NCI-H774 (cell line): Measurements from ENCODE around the gene CCDC180.
"Not testable (repeated sequence)": the region's sequence is repeated elsewhere in the genome, so short reads cannot be mapped to it uniquely, and the experiment has no call there.

ENCODE experiments used
- DNase-seq: peaks from one replicate; lab custom pipeline; 2025; lab: John Stamatoyannopoulos, UW

Gene CCDC180

DNA sequence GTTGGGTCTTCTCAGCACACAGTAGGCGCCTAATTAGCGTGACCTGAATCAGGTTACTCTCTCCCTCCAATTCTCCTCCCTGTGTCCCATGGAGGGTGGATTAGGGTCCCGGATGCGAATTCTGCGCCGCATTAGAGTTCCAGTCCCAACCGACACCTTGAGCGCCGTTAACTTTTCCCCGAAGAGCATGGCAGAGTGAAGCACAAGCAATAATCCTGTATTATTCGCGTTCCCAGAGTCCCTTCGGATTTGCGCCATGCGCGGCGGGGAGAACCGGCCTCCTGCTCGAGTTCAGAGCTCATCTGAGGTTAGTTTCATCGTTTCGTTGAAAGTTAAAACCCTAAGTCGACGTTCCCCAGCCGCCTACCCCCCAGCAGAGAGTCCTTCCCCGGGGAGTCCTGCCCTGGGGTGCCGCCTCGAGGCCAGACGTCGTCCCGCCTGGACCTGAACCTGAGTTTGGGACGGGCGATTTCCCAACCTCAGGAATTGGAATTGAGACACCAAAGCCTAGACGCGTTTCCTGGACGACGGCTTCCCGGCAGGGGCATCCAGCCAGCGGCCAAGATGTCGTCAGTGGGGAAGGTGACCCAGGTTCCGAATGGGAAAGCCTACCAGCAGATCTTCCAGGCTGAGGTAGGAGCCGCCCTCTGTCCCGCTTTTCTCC, at the start of gene CCDC180:
Gene CCDC180 (plus strand): TSS at position 160 of the 664 bp plus-strand sequence. CDS start 405 bp downstream, at position 565.
- DNase-seq, result no peak

DNA sequence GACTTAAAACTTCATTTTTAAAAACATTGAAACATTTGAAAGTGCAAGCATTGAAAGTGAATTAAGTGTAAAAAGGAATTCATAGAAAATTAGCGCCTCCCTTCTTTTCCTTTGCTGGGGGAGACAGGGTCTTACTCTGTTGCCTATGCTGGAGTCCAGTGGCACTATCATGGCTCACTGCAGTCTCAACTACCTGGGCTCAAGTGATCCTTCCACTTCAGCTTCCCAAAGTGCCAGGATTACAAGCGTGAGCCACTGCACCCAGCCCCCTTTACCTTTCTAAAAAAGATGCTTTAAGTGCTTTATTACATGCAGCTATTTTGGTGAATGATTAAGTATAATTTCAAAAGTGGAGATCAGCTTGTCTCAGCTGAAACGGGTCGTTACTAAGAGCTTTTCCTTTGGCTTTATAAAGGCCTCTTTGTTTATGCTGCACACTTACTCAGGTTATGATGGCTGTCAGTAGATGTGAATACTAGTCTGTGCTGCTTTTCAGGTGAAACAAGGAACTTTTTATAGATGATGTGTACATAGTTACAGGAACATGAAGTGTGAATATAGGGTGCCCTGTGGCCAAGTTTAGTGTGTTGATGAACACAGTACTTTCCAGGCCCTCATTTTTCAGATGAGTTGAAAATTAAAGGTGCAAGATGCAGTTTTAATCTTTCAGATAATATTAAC, 47.5 kb upstream of the CCDC180 start:
- not testable (repeated sequence) for DNase-seq

DNA sequence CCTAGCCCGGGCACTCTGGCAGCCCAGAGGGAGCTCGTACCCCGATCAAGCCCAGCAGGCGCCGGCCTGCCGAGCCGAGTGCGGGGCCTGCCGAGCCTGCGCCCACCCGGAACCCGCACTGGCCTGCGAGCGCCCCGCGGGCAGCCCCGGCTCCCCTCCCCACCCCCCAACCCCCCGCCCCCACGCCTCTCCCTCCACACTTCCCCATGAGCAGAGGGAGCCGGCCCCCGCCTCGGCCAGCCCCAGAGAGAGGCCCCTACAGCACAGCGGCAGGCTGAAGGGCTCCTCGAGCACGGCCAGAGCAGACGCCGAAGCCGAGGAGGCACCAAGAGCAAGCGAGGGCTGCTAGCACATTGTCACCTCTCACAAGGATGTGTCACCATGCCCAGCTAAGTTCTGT, 36.2 kb upstream of the CCDC180 start:
- no peak for DNase-seq

DNA sequence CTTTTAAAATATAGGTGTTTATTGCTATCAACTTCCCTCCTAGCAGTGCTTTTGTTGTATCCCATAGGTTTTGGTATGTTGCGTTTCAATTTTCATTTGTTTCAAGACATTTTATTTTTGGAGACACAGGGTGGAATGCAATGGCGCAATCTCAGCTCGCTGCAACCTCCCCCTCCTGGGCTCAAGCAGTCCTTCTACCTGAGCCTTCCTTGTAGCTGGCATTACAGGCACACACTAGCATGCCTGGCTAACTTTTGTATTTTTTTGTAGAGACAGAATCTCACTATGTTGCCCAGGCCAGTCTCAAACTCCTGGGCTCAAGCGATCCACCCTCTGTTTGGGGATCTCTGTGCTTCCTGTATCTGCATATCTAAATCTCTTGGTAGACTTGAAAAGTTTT, 35.4 kb upstream of the CCDC180 start:
- no peak for DNase-seq

DNA sequence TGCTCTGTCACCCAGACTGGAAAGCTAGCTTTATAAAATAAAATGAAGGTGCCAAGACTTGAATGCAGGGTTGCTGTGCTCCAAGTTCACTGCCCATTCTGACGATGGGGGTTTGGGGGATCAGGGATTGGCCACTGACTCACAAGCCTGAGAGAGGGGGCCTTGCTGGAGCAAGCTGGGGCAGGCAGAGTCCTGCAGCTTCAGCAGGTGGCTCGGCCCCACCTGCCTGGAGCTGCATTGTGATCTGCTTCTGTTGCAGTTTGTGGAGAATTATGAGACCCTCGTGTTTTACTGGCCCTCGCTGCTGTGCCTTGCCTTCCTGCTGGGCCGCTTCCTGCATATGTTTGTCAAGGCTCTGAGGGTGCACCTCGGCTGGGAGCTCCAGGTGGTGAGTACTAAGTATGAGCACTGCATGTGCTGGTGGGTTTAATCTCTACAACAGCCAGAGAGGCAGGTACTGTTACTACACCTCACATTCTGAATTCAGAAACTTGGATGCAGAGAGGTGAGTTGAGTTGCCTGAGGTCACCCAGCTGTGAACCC, 31.1 kb upstream of the CCDC180 start:
- no peak for DNase-seq

DNA sequence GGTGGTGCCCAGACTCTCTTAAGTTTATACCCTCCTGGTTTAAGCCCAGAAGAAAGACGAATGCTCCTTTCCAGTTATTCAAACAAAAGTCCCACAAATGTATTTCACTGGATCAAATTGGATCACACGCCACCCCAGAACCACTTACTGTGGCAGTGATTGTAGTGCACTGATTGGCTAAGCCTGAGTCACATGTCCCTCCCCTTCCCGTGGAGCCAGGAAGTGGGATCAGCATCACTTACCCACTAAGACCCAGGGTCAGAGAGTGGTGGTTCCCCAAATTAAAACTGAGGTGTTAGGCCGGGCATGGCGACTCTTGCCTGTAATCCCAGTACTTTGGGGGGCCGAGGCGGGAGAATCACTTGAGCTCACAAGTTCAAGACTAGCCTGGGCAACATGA, 29.5 kb upstream of the CCDC180 start:
- DNase-seq, result no peak

DNA sequence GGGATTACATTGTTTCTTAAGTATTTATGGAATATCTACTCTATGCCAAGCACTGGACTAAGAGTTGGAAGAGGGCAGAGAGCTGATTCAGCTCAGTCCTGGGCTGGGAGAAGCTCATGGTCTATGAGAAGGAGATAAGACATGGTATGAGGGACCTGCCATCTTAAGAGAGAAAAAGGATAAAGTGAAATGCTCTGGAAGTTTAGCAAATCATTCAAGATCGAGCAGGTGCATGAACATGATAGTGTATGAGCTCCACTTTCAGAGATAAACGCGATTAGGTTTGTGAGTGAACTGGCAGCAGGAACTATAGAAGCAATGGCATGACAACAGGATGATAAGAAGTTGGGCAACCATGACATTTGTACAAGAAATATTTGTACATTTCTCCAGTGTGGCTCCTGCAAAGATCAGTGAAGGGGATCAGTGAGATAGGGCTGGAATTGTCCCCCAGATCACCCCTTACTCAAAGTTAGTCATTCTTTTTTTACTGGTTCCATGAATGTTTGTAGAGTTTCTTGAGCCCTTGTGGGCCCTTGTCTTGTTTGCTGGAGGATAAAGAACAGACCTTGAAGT, 26.6 kb upstream of the CCDC180 start:
- DNase-seq, result no peak

DNA sequence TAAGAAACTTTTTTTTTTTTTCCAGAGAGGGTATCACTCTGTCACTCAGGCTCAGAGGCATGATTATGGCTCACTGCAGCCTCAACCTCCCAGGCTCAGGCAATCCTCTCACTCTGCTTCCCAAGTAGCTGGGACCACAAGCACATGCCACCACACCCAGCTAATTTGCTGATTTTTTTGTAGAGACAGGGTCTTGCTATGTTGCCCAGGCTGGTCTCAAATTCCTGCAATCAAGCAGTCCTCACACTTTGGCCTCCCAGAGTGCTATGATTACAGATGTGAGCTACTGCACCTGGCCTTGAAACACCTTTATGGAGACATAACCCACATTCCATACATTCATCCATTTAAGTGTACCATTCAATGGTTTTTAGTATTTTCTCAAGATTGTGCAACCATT, 23.7 kb upstream of the CCDC180 start:
- no peak for DNase-seq

DNA sequence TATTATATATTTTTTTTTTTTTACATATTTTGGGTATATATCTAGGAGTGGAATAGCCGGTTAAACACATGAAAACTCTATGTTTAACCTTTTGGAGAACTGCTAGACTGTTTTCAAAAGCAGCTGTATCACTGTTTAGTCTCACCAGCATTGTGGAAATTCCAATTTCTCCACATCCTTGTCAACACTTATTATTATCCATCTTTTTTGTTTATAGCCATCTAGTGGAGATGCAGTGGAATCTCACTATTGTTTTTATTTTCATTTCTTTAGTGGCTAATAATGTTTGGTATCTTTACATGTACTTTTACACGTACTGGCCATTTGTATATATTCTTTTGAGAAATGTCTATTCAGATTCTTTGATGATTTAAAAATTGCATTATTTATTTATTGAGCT, 22.7 kb upstream of the CCDC180 start:
- DNase-seq, result no peak

DNA sequence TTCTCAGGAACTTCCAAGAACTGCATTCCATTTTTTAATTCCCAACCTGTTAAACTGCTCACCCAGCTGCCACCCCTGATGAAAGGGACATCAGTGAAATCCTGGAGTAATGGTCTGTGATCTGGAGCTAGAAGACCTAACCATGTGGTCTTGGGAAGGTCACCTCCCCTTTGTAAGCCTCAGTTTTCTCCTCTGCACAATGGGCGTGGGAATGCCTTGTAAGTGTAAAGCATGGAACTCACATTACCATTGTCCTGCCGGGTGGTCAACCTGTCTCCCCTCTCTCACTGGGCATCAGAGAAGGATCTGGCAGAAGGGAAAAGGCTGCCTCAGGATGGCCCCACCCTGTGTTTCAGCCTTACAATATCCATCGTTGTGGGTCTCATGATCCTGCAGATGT, 15.3 kb upstream of the CCDC180 start:
- DNase-seq, result no peak

DNA sequence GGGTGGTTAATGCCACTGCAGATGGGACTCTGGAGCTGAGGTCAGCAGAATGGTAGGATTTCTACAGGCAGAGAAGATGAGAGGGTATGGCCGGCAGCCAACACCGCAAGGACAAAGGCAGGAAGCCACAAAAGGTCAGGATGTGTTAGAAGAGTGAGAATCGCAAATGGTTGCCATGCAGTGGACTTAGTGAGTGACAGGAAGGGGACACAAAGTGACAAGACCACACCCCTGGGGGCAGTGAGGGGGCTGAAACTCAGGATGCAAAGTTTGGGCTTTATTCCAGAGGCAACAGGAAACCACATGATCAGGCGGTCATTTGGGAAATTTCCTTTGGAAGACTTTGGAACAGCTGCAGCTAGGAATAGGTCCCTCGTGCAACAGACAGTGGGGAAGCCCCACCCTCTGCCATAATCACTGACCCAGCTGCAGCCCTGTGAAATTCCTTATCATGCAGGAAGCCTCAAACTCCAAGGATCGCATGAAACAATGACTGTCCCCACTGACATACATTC, 14.2 kb upstream of the CCDC180 start:
- DNase-seq, result no peak

DNA sequence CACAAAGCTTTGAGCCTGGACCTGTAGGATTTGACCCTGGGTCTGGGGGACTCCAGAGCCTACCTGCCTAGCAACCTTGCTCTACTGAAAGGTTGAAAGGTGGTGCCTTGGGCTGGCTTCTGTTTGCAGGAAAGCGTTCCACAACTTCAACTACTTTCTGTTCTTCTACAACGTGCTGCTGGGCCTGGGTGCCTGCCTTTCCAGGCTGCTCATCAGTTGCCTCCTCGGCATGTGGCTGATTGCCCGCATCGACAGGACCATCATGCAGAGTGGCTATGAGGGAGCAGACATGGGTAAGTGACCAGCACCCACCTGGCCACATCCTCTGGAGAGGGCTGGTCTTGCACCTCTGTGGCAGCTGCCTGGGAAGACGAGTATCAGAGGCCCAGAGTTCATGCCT, 13.6 kb upstream of the CCDC180 start:
- DNase-seq, result no peak

DNA sequence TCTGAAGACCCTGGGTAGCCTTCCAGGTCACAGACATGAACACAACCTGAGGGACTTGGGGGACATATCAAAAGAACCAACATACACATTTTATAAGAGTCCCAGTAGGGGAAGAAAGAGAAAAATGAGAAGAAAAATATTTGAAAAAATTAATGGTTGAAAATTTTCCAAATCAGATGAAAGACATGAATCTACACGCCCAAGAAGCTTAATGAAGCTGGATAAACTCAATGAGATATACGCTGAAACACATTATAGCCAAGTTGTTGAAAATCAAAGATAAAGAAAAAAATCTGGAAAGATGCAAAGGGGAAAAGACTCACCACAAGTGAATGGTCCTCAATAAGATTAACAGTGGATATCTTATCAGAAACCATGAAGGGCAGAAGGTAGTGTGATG, 9.6 kb upstream of the CCDC180 start:
- DNase-seq, result no peak

DNA sequence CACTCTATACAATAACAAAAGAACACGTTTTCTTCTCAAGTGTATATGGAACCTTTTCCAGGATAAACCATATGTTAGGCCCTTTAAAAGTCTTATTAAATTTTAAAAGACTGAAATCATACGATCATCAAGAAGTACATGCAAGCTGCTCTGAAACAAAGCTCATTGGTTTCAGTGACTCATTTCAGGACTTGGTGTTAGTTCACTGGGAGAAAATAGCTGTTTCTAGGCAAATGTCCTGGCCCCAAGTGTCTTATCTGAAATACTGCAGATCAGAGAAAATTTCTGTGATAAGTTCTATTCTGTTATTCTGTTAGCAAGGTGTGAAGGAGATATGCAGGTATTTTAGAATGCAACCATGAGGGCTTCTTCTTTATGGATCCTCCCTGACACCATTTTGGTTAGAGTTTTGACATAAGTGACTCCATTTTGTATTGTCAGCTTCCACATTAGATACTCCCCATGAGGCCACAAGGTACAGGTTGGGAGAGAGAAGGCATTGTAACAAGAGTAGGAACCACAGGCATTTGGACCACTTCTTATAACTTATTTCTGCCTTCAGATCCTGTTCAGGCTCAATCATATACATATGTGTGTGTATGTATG, 7.5 kb upstream of the CCDC180 start:
- DNase-seq, result no peak

DNA sequence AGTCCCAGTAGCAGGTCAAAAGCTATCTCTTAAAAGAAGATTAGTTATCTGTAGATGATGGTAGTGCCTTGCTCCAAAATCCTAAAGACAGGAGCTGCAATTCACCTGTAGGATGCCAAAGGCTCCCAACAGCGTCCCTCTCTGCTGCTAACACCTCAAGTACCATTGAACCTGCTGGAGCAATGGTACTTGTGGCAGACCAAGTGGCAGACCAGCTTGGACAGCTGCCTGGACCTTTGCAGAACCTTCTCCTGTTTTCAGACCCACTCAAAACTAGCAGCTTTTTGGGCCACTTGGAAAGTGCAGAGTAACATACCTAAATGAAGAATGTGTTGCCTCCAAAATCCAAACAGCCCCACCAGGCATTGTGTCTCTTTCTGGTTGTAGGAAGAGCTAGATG, 6.9 kb upstream of the CCDC180 start:
- DNase-seq, result no peak

DNA sequence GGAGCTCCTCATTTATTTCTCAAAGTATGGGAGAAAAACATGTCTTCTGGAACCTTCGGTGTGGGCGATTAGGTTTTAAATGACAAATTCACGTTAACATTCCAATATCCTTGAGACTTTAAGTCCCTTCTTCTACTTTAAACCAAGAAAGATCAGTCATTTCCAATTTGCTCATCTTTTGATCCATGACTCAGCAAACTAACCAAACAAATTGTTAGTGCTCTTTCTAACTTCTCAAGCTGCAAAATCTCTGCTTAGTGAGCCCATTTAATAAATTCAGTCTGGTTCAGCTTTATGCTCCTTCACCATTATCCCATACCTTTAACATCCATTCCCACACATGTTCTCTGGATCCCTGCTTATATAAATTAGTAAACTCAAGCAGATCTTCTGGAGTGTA, 5.5 kb upstream of the CCDC180 start:
- DNase-seq, result no peak

DNA sequence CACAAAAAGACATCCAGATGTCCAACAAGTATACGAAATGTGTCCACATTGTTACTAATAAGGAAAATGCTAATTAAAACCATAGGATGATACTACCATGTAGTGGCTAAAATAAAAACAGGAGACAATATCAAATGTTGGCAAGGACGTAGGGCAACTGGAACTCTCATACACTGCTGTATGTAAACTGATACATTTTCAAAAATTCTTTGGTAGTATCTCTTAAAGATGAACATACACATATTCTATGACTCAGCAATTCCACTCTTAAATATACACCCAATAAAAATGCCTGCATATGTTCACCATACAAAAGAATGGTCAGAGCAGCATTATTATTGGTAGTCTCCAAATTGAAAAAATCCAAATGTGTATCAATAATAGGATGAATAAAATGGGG, 2.9 kb upstream of the CCDC180 start:
- DNase-seq, result no peak

DNA sequence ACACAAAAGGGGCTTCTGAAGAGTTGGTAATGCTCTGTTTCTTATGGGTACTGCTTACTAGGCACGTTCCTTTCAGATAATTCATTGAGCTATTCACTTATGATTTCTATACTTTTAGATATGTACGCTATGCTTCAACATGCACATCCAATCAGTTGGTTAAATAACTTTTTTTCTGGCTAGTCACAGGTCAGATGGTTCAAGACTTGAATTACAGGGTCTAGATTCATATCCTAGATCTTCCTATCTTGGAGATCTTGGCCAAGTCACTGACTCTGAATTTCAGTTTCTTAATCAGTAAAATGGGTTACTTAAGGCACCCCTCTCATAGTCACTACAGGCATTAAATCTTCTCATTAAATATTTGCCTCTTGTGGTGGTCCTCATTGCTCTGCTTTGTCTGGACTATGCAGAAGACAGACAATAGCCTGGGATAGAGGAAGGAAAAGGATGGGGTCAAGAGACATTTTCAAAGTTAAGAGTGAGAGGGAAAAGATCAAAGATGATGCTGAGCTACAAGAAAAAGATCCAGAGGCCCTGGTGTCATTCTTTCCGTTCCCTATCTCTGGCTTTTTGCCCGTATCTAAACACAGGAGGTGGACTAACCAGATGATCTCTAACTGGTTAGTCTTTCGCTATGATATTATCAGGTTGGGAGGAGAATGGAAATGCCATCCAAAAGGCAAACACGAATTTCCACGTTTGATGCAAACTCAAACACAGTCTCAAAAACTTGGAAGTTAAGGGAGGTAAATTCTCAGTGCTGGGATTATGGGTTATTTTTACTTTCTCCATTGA, 1.8 kb upstream of the CCDC180 start:
- no peak for DNase-seq

DNA sequence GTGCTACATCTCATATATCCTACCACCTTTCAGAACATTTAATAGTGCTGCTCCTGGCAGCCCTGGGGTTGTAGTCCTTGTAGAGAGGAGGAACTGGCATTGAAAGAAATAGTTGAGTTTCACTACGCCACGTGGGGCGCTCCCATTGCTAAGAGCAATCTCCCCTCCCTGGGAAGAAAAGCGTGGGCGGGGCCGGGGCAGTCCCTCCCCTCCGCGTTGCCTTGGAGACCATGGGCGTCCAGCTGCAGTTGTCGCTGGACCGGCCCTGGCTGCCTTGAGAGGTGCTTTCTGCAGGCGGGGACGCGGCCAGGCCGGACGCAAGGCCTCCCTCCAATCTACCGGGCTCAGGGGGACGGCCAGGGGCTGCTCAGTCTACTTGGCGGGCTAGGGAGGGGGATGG, 368 bp upstream of the CCDC180 start:
- DNase-seq, result no peak

DNA sequence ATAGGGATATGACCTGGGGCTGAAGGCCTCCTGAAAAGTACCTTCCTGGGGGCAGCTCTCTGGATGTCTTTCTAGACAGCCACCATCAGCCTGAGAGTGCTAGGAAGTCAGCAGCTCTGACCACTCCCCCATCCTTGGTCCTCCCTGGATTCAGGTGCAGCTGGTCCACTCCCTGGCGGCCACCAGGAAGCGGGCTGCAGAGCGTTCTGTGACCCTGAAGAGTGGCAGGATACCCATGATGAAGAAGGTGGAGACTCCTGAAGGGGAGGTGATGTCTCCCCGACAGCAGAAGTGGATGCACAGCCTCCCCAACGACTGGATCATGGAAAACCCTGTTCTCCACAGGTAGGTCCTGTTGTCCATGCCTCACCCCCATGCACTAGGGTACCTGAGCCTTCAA, 1.8 kb downstream of the CCDC180 start:
- DNase-seq, result no peak

DNA sequence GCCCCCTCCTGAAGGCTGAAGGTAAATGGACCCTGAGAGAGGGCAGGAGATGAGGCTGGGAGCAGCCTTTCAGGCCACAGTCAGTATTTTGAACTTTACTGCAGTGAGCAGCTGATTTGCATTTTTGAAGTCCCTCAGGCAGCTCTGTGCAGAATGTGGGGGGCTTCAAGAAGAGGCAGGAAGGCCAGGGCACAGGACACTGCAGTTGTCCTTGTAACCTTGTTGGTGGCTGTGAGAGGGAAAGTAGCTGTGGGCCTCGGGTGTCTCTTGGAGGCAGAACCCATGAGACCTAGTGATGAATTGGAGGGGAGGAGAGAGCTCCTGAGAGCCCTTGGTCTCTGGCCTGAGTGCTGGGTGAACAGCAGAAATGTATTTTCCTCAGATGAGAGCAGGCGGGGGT, 2.6 kb downstream of the CCDC180 start:
- no peak for DNase-seq

DNA sequence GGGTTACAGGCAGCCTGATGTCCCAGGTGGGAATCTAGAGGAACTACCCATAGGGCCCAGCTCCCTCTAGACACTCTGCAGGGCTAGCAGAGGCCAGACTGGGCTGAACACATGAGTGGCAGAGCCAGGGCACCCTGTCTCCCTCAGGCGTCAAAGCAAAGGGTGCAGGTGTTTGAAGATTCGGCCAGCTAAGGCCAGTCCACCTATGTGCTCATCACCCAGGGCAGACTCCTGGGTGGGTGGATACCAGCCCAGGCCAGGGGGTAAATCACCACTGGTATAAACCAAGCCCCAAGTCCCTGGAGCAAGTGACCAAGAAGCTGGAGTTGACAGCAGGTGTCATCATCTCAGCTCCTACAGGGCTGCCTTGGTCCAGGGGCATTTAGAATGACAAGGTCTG, 3.4 kb downstream of the CCDC180 start:
- no peak for DNase-seq
